HCT116 (cell line): ENCODE data around the gene PGAM5.

Experiments
- CTCF ChIP-seq, 3 experiments: fragments of 200-600 bp in 1 of 3; sonication (generic) in 1 of 3; IDR thresholded peaks in 2 of 3; conservative IDR thresholded peaks in 1 of 3; 2 replicates each; pipeline ENCODE4 v1.5.1; 2012 to 2017; ENCODE audit warnings: low read depth in 2 of 3, low read length in 2 of 3, antibody characterized with exemption in 1 of 3, borderline replicate concordance in 1 of 3, control low read depth in 1 of 3, mild to moderate bottlenecking in 1 of 3, mixed read lengths in 1 of 3, mixed run types in 1 of 3, moderate library complexity in 1 of 3; ENCODE audit not compliant: insufficient read depth in 1 of 3
- EGR1 ChIP-seq: IDR thresholded peaks from 2 replicates; pipeline ENCODE4 v1.6.1; 2012; ENCODE audit warnings: low read depth
- POLR2A ChIP-seq: IDR thresholded peaks from 2 replicates; pipeline ENCODE4 v1.7.0; 2011; ENCODE audit warnings: borderline replicate concordance; ENCODE audit not compliant: insufficient read depth, insufficient read length; ENCODE audit errors: extremely low read depth
- POLR2AphosphoS5 ChIP-seq: IDR thresholded peaks from 2 replicates; pipeline ENCODE4 v1.6.1; 2011; ENCODE audit warnings: mild to moderate bottlenecking, low read depth, low read length, moderate library complexity
- SP1 ChIP-seq: IDR thresholded peaks from 2 replicates; pipeline ENCODE4 v1.6.1; 2012; ENCODE audit warnings: low read depth
- YY1 ChIP-seq: IDR thresholded peaks from 2 replicates; pipeline ENCODE4 v1.6.1; 2011; ENCODE audit warnings: low read length, low read depth, moderate library complexity, mild to moderate bottlenecking; ENCODE audit not compliant: insufficient replicate concordance; ENCODE audit errors: extremely low read depth

- TF ChIP-seq CTCF (IDR thresholded peaks at IDR 0.05 in 2 of 3, conservative IDR thresholded peaks at IDR 0.05 in 1 of 3; ENCODE audit: borderline replicate concordance in 1 of 3, insufficient read depth in 1 of 3, low read depth in 2 of 3, low read length in 2 of 3) (no peak), EGR1 (no peak), YY1 (no peak), POLR2A (no peak), POLR2AphosphoS5 (no peak), SP1 (no peak)
Observed at GRCh38 chr12:132736378-132736777, 25.7 kb downstream of the PGAM5 start.
